Prostate gland (tissue), 2 donors: Measurements from ENCODE around the gene SMIM35.

Experiments used
- POLR2A ChIP-seq: fragments of 450-650 bp; IDR thresholded peaks from one replicate; pipeline ENCODE4 v1.6.1; 2016; ENCODE audit warnings: antibody characterized with exemption, mild to moderate bottlenecking
- TF ChIP-seq, protein P1 (sequence below), 4 experiments: fragments of 200-600 bp in 2 of 4; fragments of 450-650 bp in 2 of 4; sonication (generic) in 2 of 4; IDR thresholded peaks; 1 replicate in 3 of 4; 2 replicates in 1 of 4; pipeline ENCODE4 v1.5.1; 2016 to 2019; ENCODE audit warnings: antibody characterized with exemption in 4 of 4, mild to moderate bottlenecking in 2 of 4, moderate library complexity in 2 of 4

GRCh38 chr11:118120793-118121192 lies 34.0 kb upstream of the SMIM35 start:
- TF ChIP-seq, protein P1, sequence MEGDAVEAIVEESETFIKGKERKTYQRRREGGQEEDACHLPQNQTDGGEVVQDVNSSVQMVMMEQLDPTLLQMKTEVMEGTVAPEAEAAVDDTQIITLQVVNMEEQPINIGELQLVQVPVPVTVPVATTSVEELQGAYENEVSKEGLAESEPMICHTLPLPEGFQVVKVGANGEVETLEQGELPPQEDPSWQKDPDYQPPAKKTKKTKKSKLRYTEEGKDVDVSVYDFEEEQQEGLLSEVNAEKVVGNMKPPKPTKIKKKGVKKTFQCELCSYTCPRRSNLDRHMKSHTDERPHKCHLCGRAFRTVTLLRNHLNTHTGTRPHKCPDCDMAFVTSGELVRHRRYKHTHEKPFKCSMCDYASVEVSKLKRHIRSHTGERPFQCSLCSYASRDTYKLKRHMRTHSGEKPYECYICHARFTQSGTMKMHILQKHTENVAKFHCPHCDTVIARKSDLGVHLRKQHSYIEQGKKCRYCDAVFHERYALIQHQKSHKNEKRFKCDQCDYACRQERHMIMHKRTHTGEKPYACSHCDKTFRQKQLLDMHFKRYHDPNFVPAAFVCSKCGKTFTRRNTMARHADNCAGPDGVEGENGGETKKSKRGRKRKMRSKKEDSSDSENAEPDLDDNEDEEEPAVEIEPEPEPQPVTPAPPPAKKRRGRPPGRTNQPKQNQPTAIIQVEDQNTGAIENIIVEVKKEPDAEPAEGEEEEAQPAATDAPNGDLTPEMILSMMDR (IDR thresholded peaks at IDR 0.05): no peak
- TF ChIP-seq POLR2A: no peak
